GM18861 (cell line): ENCODE results near the gene BTBD2.

Experiments
- ATAC-seq: cut with Tn5 transposase; IDR thresholded peaks from one replicate; pipeline ENCODE4 v1.9.1; 2021; ENCODE audit not compliant: unreplicated experiment

Gene BTBD2

DNA sequence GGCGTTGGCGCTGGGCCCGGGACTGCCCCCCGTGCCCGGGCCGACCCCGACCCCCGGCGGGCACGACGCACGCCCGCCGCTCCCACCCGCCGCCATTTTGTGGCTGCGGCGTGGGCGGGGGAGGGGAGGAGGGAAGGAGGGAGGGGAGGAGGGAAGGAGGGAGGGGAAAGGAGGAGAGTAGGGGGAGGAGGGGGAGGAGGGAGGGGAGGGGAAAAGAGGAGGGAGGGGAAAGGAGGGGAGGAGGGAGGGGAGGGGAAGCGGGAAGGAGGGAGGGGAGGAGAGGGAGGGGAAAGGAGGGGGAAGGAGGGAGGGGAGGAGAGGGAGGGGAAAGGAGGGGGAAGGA lies at the start of gene BTBD2:
TSS of gene BTBD2 (minus strand) at position 107 of the 343 bp plus-strand sequence. CDS start at position 96, 11 bp downstream.
- ATAC-seq, result no peak

DNA sequence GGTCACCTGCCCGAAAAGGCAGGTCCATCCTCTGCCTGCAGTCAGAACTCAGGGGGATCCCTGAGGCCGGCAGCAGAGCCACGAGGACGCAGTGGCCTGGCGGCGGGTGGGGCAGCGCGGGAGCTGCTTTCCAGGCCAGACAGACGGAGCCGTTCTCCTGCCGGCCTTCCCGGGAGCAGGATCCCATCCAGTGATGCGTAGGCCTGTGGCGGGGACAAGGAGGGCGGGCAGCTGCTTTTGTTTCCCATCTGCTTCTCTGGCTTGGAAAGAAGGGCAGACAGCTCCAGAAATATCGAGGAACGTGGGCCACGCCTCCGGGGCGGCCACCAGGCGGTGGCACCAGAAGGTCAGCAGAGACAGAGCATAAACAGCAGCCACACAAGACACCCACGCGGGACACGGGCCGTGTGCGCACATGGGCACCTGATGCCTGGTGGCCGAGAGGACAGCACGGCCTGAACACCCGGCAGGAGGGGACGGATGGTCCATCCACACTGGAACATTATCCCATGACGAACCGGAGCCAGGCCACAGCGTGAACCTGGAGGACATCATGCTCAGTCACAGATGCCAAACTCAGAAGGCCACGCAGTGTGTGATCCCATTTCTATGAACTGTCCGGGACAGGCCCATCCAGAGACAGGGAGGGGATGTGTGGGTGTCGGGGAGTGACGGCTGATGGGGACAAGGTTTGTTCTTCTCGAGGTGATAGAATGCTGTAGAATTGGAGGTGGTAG lies 49.4 kb upstream of the BTBD2 start:
- ATAC-seq, result no peak

DNA sequence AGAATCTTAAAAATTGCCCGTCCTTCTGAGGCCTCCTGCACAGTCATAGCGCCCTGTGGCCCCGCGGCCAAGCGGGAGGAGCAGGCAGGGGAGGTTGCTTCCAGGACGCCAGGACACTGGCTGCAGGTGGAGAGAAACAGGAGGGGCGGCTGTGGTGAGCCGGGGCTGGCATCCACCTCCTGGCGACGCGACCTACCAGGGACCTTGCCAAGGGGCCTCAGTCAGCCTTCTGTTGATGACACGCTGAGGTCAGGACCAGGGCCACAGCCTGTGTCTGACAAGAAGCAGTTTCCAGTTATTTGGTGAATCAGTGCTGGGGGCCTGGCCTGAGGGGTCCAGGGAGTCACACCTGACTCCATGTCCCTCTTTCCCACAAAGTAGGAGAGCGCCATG lies 48.9 kb upstream of the BTBD2 start:
- ATAC-seq, result no peak

DNA sequence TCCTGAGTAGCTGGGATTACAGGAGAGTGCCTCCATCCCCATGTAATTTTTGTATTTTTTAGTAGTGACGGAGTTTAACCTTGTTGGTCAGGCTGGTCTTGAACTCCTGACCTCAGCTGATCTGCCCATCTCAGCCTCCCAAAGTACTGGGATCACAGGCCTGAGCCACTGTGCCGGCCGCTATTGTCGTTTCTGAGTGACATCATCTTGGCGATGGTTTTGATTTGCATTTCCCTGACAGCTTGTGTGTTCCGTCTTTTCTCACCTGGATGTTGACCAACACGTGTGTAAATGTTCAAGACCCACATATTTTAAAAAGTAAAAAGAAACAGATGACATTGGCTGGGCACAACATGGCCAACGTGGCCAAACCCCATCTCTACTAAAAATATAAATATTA lies 48.3 kb upstream of the BTBD2 start:
- ATAC-seq, result no peak

DNA sequence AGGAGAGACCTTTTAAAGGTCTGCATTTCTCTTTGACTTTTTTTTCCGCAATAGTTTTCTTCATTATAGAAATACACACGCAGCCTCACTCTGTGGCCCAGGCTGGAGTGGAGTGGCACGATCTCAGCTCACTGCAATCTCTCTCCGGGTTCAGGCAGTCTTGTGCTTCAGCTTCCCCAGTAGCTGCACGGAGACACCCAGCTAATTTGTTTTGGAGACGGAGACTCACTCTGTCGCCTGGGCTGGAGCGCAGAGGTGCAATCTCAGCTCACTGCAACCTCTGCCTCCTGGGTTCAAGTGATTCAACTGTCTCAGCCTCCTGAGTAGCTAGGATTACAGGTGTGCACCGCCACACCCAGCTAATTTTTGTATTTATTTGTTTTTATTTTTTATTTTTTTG lies 47.3 kb upstream of the BTBD2 start:
- ATAC-seq, result no peak

DNA sequence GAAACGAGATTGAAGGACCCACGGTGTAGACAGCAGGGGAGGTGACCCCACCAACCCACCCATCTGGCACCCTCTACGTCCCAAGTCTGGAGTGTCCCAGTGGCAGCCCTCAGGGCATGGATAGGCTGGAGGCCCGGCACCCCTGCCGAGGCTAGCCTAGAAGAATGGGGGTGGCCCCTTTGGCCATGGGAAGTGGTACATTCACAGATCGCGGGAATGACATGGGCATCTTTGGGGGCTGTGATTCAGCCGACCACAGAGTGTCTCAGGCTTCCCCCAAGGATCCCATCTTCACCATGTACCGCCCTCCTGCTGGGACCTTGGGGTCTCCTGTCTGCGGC lies 46.8 kb upstream of the BTBD2 start:
- no peak for ATAC-seq

DNA sequence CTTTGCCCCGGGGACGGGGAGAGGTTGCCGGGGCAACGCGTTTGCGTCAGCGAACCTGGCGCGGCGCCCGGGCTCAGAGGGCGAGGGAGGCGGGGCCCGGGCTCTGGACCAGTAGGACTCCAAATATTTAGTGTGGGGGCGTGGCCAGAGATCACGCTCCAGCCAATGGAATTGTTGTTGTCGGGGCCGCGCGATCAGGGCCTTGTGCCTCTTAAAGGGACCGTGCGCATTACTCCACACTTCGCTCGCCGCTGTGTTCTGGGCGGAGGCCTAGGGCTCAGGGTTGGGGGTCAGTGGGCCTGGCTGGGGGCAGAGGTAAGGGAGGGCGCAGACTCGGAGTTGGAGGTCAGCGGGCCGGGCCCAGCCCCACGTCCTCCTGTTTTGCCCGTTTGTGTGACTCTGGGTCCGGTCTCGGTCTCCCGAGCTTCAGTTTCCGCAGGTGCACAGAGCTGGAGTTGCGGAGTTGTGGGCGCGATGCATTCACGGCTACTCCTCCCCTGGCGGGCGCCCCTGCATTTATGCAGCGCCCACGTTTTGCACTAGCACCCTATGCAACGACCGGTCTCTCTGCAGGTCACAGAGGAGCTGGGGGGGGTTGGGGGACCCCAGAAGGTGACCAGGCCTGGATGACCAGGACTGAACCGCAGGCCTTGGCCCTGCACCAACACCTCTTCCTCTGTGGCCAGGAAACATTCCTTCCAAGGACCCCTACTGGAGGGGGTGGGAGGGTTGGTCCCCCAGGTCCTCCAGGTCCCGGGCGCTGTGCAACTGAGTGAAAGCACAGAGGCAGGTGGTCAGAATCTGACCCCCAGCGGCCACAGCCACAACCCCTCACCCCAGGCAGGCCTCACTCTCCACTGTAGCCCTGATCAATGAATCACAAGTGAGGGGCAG lies 46.2 kb upstream of the BTBD2 start:
- ATAC-seq, result peak; percentile 58

DNA sequence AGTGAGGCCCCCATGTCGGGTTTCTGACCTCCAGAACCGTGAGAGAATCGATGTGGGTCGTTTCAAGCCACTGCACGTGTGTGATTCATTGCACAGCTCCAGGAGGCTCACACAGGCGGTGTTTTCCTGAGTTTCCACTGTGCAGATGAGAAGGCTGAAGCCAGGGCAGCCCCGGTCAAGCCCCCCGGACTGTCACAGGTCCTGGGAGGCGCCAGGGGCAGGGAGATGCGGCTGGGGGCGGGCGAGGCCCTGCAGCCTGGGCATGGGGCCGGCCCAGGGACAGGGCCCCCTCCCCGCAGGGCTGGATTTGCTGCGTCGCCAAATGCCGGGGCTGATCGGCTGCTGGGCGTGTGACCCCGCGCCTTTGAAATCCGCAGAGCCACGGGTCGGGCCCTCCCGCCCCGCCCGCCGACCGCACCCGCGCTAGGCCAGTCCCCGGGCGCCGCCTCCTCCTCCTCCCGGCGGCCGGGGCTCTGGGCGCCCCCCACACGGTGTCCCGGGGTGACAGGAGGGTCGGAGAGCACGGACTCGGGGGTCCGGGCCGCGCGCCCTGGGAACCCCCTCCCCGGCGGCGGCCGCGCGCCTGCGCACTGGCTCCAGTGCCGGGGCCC lies 45.5 kb upstream of the BTBD2 start:
- ATAC-seq, result peak; percentile 18

DNA sequence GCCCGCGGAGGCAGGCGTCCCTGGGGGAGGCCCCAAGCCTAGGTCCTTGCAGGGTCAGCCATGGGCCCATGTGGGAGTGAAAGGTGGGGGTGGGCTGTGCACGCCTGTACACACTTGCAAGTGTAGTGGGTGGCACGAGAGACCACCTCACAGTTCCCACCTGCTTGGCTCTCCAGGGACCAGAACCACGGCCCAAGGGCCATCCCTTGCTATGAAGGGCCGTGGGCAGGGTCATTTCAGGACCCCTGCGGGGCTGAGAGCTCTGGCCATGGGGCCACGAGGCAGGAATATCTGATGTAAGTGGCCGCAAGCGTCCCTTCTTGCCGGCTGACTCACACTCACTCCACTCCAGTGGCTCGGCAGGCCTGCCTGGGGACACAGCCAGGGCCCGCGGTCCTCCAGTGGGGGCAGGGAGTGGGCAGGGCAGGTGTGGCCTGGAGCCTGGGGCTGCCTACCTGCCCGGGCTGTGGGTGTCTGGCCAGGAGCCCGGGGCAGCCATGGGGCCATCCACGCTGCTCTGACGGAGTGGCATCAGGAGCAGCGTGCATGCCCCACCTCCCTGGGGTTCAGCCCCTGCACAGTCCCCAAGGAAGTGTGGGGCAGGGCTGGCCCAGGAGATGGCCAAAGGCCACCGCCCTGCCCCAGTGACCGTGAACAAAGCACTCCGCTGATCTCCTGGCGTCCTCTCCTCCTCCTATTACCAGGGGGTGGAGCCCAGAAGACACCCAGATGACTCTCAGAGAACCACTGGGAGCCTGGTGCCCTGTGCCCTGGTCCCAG lies 44.1 kb upstream of the BTBD2 start:
- ATAC-seq, result no peak

DNA sequence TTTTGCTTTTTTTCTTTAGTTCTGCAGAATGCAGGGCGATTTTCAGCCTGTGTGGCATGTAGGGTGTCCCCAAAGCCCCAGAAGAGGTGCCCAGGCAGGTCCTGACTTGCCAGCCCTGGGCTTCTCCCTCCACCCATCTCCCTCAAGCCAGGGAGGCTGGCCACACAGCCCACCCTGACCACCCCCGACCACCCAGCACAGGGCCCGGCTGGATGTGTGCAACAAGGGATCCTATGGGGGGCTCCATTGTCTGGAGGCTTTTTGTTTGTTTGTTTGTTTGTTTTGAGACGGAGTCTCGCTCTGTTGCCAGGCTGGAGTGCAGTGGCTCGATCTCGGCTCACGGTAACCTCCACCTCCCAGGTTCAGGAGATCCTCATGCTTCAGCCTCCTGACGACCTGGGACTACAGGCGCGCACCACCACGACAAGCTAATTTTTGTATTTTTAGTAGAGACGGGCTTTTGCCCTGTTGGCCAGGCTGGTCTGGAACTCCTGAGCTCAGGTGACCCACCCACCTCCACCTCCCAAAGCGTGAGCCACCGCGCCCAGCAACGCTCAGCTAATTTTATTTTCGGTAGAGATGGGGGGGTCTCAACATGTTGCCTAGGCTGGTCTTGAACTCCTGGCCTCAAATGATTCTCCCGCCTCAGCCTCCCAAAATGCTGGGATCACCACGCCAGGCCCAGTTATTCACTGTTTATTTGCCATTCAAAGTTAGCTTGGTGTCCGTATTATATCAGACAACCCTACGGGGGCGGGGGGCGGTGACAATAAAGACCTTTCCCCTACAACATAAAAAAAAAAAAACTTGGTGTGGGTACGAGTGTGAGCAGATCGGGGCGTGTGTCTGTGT lies 43.3 kb upstream of the BTBD2 start:
- ATAC-seq, result no peak

DNA sequence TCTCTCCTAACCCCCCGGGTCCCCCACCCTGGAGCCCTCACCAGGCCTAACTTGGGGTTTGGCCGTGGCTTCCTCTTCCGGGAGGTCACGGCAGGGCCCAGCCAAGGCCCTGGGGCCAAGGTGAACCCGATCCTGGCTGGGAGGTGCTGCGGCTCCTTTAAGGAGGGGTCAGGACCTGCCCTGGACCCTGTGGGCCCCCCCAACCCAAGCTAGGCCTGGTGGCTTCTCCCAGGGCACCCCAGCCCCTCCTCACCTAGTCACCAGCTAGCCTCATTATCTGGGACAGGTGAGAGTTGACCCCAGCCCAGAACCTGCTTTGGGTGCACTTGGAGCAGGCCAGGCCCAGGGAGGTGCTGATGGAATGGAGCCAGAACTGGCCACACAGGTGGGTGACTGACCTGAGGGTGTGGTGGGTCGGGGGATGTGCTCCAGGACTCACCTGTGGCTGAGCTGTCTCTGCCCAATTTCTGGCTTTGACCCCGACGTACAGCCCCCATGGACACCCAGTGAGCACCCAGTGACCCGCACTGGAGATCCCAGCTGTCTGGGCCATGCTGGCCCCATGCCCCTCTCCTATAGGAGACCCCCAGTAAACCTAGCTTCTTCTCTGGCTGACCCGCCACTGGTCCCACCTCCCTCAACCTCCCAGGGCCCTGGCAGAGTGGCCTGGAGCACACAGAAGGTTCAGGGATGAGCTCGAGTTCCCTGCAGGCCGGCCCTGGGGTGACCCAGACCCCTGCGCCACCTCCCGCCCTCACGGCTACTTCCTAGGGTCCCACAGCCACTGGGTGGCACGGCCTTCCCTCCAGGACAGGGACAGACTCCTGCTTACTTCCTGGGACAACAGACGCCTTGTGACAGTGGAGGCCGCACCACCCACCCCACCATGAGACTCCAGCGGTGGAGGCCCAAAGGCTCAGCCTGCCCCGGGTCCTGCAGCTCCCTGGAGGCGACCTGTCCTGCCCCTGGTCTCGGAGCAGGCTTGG lies 42.3 kb upstream of the BTBD2 start:
- no peak for ATAC-seq

DNA sequence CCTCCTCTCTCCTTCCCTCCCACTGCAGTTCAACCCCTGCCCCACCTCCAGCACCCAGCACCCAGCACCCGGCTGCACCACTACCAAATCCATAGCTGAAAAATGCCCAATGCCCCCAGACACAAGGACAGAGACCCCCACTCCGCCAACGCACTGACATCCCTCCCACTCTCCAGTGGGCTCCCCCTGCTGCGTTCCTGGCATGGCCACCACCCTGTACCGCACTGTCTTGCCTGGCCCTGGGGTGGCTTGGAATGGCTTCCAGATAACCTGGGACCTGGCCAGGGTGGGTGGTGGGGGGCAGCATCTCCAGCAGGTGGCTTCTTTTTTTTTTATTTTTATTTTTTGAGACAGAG lies 41.3 kb upstream of the BTBD2 start:
- no peak for ATAC-seq

DNA sequence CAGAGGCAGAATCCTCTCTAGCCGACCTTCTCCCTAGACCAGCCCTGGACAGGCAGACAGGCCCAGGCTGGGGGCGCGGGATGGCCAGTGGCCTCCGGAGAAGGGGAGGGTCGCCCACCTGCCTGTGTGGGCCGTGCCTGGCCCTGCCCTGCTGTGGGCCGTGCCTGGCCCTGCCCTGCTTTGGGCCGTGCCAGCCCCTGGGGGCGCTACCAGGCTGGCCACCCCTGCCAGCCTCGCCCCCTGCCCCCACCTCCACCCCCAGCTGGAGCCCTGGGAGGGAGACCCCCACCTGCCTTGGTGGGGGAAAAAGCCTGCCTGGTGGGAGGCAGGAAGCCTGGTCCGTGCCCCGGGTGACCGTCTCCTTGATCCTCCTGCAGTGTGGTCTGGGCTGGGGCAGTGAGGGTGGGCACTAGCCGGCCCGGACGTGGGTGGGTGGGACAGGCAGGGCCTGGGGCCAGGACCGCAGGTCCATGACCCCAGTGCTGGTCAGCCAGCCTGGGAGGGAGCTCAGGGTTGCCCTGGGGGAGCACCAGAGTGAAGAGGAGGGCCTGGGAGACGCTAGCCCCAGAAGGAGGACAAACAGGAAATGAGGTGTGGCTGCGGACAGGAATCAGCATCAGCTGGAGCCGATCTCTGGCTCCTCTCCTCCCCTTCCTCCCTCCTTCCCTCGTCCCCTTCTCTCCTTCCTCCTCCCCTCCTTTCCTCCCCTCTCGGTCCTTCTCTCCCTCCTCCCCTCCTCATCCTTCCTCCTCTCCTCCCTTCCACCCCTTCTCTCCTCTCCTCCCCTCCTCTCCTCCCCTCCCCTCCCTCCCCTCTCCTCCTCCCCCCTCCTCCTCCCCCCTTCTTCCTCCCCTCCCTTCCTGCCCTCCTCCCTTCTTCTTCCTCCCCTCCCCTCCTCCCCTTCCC lies 40.7 kb upstream of the BTBD2 start:
- ATAC-seq, result no peak

DNA sequence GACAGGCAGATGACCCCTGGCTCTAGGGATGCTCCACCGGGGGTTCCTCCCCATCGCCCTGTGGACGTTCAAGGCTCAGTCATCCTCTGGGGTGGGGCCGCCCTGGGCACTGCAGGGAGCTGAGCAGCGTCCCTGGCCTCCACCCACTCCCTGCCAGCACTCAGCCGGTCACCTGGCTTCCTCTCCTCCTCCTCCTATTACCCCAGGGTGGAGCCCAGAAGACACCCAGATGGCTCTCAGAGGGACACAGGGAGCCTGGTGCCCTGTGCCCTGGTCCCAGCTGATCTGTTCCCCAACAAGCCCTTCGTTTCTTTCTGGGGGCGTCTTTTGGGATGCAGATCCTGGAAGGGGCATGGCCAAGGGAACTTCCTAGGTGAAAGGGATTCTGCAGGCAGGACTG lies 39.2 kb upstream of the BTBD2 start:
- ATAC-seq, result no peak

DNA sequence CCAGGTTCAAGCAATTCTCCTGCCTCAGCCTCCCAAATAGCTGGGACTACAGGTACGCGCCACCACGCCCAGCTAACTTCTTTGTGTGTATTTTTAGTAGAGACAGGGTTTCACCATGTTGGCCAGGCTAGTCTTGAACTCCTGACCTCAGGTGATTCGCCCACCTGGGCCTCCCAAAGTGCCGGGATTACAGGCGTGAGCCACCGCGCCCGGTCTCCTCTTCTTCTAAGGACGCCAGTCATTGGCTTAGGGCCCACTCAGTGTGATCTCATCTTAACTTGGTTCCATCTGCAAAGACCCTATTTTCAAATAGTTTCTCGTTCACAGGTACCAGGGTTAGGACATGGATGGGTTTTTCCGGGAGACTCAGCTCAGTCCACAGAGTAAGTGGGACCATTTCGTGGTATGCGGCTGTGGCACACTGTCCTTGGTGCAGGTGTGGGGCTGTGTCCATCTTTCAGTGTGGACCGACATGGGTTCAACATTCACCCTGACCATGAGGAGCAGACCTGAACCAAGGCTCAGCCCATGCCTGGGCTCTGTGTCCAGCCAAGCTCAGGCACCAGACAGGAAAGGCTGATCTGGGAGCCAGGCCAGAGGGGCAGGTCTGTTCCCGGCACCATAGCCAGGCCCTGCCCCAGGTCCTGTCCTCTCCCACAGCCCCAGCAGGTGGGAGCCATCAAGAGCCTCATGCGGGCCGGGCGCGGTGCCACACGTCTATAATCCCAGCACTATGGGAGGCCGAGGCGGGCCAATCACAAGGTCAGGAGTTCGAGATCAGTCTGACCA lies 38.3 kb upstream of the BTBD2 start:
- ATAC-seq, result no peak

DNA sequence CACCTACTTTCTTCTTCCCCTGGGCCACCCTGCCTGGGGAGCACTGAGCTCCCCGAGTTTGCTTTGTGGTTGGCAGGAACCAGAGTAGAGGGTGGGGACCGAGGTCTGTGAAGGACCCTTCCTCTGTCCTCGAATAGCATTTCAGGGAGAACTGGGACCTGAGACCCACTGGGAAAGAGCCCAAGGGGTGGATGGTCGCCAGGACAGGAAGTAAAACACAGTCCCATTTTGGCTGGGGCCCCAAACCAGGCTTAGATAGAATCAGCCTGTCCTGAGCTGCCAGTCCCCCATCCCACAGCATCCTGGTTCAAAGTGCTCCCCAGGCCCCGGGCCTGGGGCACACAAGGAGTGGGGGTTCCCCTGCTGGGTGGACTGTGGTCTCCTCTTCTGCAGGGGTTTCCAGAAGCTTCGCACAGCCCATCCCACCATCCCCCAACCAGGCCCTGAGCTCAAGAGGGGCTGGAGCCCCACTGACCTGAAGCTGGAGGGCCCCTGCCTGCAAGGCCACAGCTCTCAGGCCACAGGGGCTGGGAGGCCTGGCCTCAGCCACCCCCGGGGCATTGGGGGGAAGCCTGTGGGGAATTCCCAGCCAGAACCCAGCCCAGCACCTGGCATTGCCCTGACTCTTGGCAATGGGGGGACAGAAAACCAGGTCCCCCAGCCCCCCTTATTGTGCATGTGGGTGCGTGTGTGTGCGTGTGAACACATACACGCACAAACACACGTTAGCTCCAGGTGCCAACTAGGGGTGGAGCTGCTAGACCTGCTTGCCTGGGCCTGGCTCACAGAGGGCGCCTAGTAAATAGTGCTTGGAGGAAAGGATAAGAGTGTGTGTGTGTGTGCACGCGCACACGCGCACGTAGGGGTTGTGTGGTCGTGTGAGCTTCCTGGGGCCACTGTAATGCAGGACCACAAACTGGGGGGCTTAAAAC lies 36.5 kb upstream of the BTBD2 start:
- no peak for ATAC-seq
